ENCODE results near the gene NCOR1.

GRCh38 chr17:16181581-16181980, 33.8 kb downstream of the NCOR1 start:
- TF ChIP-seq POLR2A (IDR thresholded peaks at IDR 0.05) (no peak), CTCF (IDR thresholded peaks at IDR 0.05) (no peak)
